ENCODE data around the gene UBE2L5.

Gene UBE2L5

DNA sequence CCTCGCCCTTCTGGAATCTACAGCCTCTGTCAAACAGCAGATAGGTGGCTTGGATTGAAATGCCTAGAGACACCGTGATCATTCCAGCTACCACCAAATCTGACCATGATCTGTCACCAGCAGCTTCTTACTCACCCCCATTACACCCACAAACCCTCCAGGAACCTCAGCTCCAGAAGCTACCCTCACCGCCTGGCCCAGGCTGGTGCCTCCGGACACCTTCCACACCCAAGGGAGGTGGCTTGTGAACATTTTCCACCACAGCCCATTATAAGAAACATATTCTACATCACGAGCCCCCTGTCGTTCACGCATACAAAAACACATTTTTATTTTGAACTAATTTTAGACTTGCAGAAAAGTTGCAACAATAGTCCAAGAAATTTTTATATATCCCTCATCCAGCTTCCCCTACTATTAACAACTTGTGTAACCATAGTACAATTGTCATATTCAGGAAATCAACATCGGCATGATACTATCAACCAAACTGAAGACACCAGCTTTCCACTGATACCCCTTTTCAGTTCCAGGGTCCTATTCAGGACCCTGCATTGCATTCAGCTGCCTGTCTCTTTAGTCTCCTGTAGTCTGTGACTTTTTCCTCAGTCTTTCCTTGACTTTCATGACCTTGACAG lies 15.4 kb upstream of the UBE2L5 start:
- DNase-seq (ENCODE audit: low read depth in 2 of 2): no peak

DNA sequence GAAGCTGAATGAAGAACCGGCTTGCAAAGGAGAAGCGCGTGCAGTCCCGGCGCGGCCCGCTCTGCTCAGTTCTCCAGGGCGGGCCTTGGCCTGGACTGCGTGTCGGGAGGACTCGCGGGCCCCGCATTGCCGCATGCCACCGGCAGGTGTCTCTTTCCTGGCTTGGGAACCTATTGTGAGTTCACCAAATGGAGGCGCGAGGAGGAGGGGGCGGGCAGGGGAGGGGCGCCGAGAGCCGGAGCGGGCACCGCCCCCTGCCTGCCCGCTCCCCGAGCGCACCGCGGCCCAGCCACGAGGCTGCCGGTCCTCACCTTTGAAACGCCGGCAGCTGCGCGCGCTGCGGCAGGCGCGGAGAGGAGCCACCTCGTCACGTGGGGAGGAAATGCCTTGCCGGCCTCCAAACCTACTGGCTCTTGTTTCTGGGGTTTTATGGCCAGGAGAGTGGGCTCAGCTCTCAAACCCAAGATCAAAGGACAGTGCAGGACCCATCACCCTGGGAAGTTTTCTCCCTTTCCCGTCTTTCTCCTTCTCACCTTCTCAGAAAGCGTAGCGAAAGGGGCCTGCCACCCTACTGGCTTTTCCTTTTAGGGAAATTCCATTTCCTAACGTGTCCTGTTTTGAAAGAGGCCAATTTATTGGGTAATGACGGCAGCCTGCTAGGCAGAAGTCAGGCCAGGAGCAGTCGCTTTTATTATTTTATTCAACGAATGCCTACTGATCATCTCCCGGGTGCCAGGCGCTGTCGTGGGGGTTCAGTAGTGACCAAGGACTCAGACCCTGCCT lies 13.8 kb upstream of the UBE2L5 start:
- DNase-seq (ENCODE audit: low read depth in 2 of 2): peak; percentile 74 to 83

DNA sequence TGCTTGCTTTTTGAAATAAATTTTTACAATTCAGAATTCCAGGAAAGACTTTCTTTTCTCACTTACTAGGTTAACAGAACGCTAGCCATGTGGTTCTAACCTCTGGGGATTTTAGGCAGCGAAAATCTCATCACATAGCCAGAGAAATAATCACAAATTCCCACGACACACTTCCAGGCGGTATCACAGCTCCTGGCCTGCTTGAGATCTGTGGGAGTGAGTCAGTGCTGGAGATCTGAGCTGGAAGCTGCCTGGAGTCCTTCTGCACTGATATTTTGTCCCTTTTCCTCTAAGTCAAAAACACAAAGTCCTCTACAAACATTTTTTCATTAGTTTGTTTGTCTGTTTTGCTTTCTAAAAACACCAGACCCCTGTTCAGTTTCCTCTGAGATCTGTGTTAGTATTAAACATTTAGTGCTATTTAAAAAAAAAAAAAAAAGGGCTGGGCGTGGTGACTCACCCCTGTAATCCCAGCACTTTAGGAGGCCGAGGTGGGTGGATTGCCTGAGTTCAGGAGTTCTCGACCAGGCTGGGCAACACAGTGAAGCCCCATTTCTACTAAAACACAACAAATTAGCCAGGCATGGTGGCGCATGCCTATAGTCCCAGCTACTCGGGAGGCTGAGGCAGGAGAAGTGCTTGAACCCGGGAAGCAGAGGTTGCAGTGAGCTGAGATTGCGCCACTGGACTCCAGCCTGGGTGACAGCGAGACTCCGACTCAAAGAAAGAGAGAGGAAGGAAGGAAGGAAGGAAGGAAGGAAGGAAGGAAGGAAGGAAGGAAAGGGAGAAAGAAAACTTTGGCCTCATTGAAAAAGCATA lies 12.2 kb upstream of the UBE2L5 start:
- DNase-seq (ENCODE audit: low read depth in 2 of 2): no peak

- no peak for DNase-seq (ENCODE audit: low read depth in 2 of 2)
Measured at GRCh38 chr13:30410705-30411125, 11.6 kb upstream of the UBE2L5 start.

GRCh38 chr13:30412346-30412745 lies 9.9 kb upstream of the UBE2L5 start:
- no peak for DNase-seq (ENCODE audit: low read depth in 2 of 2)

- no peak for DNase-seq (ENCODE audit: low read depth in 2 of 2)
Measured at GRCh38 chr13:30413842-30414241, 8.5 kb upstream of the UBE2L5 start.

- no peak for DNase-seq (ENCODE audit: low read depth in 2 of 2)
Measured at GRCh38 chr13:30415430-30416030, 6.8 kb upstream of the UBE2L5 start.

- DNase-seq (ENCODE audit: low read depth in 2 of 2): no peak
Measured at GRCh38 chr13:30416471-30416870, 5.8 kb upstream of the UBE2L5 start.

- DNase-seq (ENCODE audit: low read depth in 2 of 2): no peak
Measured at GRCh38 chr13:30418075-30418716, 4.1 kb upstream of the UBE2L5 start.

DNA sequence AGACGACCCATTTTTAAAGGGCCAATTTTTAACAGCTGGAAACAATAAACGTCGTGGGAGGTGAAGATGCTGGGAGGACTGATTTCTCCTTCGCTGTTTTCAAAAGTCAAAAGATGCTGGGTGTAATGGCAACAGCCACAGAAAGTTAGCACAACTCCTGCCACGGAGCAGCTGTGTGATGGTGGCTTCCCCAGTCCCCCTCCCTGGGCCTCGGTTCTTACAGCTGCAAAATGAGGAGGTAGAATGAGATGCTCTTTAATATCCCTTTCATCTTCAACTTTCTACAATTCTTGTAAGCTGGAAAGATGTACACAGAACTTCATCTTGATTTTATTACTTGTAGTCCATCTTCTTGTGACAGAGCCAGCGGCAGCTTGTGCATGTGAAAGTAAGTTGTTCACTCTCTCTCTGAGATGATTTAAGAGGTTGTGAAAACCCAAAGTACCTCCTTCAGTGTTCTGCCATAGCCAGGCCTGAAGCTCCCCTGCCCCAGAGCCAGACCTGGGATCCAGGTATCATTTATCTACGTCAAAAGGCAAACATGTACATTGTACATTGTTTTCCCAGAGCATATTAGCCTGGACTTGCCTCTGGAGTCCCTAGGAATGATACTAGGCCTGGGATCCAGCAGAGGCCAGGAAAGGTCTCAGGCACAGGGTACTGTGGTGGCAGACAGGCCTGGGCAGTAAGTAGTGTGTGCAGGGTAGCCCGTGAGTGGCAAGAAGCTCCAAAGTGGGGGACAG lies 3.4 kb upstream of the UBE2L5 start:
- no peak for DNase-seq (ENCODE audit: low read depth in 2 of 2)

DNA sequence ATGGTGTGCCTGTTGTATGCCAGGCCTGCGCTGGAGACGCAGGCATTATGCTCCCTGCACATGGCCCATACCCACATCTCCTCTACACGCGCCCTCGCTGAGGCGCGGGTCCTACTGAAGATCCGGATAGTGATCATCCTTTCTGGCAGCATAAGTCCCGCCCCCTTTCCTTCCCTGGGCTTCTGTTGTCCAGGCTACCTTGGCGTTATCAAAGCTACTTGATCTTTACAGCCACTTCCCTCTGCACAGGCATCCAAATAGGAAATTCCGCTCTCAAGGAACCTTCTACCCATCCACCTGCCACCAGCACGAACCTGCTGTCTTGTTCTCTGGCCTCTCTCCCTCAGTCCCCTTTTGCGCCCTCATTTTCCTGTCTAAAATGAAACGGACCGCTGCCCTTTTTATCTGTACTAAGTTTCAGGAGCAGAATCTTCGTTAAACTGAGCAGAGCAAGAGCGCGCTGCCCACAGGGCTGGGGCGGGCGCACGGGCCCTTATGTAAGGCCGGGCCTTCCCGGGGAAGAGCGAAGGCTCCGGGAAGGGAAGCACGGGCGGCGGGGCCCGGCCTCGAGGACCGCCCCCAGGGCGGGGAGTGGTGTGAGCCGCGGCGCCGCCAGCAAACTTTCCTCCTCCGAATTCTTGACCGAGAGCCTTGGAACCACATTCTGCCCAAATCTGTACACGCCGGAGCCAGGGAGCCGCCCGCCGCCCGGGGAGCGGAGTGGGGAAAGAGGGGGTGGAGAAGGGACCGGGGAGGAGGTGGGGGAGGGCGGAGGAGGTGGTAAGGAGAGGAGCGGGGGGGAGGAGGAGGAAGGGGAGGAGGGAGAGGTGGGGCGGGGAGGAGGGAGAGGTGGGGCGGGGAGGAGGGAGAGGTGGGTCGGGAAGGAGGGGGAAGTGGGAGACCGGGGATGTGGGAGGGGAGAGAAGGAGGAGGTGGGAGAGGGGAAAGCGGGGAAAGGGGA lies 920 bp upstream of the UBE2L5 start:
- peak in 1 of 2 donors; percentile 11 for DNase-seq (ENCODE audit: low read depth in 2 of 2)

- DNase-seq (ENCODE audit: low read depth in 2 of 2): no peak
Measured at GRCh38 chr13:30423891-30424290, 1.6 kb downstream of the UBE2L5 start.

GRCh38 chr13:30429235-30429634 lies 6.9 kb downstream of the UBE2L5 start:
- no peak for DNase-seq (ENCODE audit: low read depth in 2 of 2)

DNA sequence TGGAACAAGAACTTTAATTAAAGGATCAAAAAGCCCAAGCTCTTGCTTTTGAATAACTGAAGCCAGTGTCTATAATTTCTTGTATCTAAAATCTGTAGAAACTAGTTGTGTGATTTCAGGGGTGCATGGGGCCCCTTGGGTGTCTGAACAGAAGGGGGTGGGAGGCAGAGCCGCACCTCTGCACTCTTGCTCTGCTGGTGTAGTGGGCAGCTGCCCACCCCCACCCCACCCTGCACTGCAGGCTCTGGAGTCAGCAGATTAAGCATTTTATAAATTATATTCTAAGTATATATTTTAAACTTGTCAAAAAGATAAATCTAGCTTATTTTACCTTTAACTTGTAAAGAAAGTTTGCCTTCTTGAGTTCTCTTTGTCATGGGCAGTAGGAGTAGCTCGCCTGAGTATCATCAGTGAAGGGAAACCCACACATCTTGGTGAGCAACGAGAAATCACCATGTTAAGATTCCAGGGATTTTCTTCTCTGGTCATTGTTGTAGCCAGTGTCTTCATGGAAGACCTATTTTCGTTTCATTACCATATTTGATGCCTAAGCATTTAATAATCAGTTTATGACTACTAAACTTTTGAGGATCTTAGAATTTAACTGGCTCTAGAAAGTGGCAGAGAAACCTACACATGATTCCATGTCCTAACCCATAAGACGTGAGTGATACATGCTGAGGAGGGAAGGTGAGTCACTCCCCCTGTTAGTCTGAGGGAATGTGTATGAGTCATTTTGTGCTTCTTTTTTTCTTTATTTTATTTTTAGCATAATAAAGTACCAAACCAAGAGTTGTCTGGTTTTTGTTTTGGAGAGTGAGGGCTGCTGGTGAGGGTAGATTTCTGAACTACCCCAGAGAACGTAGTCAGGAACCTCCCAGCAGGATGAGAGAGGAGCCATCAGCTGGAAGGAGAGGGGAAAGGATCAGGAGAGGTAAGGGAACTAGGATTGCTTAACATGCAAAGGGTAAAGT lies 7.7 kb downstream of the UBE2L5 start:
- DNase-seq (ENCODE audit: low read depth in 2 of 2): no peak

GRCh38 chr13:30431269-30431940 lies 9.1 kb downstream of the UBE2L5 start:
- DNase-seq (ENCODE audit: low read depth in 2 of 2): no peak

GRCh38 chr13:30435911-30436451 lies 13.7 kb downstream of the UBE2L5 start:
- DNase-seq (ENCODE audit: low read depth in 2 of 2): no peak

DNA sequence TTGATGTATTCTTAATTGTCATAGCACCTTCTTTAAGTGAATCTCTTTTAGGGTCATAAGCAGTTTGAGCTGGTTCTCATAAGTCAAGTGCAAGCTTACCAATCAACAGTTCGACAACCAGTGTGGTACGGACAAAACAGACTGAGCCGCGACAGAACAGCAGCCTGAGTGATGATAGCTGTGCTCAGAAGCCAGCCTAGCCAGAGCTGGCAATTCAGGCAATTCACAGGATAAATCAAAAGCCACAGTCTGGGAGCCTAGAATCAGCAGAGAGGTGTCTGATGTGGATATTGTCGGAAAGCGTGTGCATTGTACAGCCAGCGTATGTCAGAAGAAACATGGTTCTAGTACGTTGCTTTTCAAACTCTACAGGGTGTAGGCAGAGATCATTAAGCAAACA lies 14.9 kb downstream of the UBE2L5 start:
- no peak for DNase-seq (ENCODE audit: low read depth in 2 of 2)

- no peak for DNase-seq (ENCODE audit: low read depth in 2 of 2)
Measured at GRCh38 chr13:30438286-30438685, 16.0 kb downstream of the UBE2L5 start.

Measured in stimulated activated CD8-positive, alpha-beta memory T cell treated with anti-CD3 and anti-CD28 coated beads, Interleukin-2, amount 100 ng/mL, for 1 hour (primary cell).